AG04449 (cell line): ENCODE data around the gene RNF14.

Experiments used
- CTCF ChIA-PET: fragments of 350-600 bp; formaldehyde crosslinking; extraction: SDS; loops from one replicate; lab custom pipeline; 2021; ENCODE audit warnings: antibody characterized with exemption; lab: Yijun Ruan, JAX
- POLR2A ChIA-PET: fragments of 400-600, 350-600 bp; formaldehyde crosslinking; extraction: SDS; loops from one replicate; lab custom pipeline; 2020; ENCODE audit warnings: antibody characterized with exemption, inconsistent platforms; lab: Yijun Ruan, JAX
- DNase-seq: peaks from one replicate; pipeline ENCODE4 v3.0.0-alpha.2; 2010; ENCODE audit warnings: low read depth, low spot score
- H3K4me3 ChIP-seq: 2 replicates; pipeline ENCODE4 v1.5.1; 2011; ENCODE audit warnings: low read depth, mild to moderate bottlenecking, control low read depth, low read length
- CTCF ChIP-seq: IDR thresholded peaks from one replicate; pipeline ENCODE4 v1.5.1; 2011; ENCODE audit warnings: mild to moderate bottlenecking, moderate library complexity, low read length, control low read depth, inconsistent platforms; ENCODE audit not compliant: insufficient read depth; ENCODE audit errors: missing control alignments

RNF14 gene

GRCh38 chr5:141966275-141966962 lies 2.5 kb upstream of the RNF14 start:
- ChIA-PET POLR2A (no interaction called here), CTCF (interaction anchor here (4.4 to 20.8 kb wide), 4 partner anchors 8 to 270 kb away, joined by 22 to 828 read pairs (median 194); partner anchors contain the start of genes PCDH1 and PCDH12)
- DNase-seq: no peak
- no peak overlapping the region for H3K4me3 ChIP-seq
- no peak for TF ChIP-seq CTCF

DNA sequence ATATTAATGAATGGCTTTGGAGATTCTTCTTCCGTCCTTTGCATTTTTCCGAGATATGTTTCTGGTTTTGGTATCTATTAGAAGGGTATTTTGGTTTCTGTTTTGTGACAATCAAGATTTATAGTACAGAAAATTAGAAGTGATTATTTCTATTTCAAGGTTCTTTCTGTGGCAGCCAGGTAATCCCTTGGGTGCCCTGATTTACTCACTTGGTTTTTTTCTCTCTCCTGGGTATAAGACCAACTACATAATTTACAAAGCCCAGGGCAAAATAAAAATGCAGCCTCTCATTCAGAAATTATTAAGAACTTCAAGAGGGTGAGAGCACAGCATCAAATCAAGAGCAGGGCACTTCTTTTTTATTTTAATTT lies 2.0 kb upstream of the RNF14 start:
- POLR2A ChIA-PET: no interaction called here
- CTCF ChIA-PET: interaction anchor here (2.8 to 20.8 kb wide), 4 partner anchors 8 to 270 kb away, joined by 14 to 828 read pairs (median 74); partner anchors contain the start of genes PCDH1 and PCDH12
- TF ChIP-seq CTCF: no peak
- H3K4me3 ChIP-seq: no peak overlapping the region
- DNase-seq: no peak

DNA sequence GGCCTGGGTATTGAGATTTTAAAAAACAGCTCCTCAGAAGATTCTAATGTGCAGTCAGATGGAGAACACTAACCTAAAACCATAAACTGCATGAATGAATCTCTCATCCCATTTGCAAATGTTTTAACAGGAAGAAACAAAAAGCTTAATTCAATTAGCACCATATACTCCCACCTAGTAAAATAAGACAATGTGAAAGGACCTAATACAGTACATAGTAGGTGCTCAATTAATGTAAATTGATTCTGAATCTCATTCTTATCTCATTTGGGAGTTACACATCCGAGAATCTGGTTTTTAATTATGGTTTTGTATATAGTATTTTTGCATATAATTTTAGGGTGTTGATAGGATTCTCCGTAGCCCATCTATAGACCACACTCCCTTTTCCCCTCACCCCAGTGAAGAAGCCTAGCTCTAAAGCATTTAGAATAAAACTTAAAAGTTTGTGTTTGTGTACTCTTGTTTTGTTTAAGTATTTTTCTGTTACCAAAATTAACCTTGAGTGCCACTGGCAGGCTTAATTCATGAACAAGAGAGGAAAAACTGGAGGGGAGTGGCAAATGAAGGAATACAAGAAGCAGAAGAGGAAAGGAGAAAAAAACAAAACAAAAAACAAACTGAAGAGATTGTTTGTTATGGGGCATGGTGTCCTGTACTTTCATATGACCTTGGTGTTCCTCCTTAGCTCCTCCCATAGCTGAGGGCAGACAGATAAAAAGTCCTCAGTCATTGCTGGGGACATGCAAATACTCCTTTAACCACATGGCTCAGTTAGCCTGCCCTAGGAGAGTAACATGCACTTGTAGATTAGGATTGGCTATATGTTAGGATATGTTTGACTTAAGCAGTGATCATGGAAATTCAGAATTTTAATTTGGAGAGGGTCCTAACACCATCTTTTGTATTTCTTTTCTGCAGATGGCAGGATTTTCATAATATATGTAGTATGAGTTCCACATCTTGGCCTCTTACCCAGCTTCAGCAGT lies 1.2 kb downstream of the RNF14 start:
- no peak for TF ChIP-seq CTCF
- ChIA-PET POLR2A (interaction anchor here (0.5 to 1.5 kb wide), 8 partner anchors 8 to 572 kb away, joined by 3 to 7 read pairs (median 3); partner anchors contain the start of gene RELL2), CTCF (interaction anchor here (0.6 to 20.8 kb wide), 30 partner anchors 9 to 347 kb away, joined by 3 to 828 read pairs (median 7); partner anchors contain the start of genes ARAP3, DELE1, GNPDA1 and PCDH1)
- peak overlapping the region; percentile 88 for H3K4me3 ChIP-seq
- DNase-seq: no peak

DNA sequence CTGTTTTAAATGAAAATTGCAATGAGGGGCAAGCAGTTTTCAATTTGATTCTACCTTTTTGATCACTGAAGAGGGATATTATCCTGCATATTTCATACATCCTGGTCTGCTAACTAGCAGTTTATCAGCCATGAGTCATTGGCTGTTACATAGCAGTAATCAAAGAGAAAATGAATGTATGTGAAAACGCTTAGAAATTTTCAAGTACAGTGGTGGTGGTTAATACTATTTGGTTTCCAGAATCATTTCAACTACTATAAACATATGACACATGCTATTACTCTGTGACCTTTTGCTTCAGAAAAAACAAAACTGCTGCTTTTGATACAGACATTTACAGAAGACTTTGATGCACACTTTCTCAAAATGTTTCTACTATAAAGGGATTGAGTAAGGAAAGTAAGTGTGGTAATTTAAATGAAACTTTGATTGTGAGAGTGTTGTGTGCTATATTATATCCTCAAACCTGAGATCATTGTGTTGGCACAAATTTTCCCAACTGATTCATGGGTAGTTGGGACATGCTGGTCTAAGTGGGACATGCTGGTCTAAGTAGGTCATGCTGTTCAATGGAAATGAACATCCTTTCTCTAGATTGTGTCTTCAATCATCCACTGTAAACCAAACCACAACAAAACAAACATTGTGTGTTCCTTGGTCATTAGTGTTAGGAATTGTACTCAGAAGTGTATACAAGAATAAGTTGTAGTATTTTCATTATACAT lies 5.1 kb downstream of the RNF14 start:
- H3K4me3 ChIP-seq: no peak overlapping the region
- no peak for TF ChIP-seq CTCF
- peak; percentile 49 for DNase-seq
- ChIA-PET POLR2A (no interaction called here), CTCF (interaction anchor here (1.1 to 1.4 kb wide), 3 partner anchors 14 to 169 kb away, joined by 3 to 6 read pairs (median 4); no protein-coding TSS in a partner anchor)

DNA sequence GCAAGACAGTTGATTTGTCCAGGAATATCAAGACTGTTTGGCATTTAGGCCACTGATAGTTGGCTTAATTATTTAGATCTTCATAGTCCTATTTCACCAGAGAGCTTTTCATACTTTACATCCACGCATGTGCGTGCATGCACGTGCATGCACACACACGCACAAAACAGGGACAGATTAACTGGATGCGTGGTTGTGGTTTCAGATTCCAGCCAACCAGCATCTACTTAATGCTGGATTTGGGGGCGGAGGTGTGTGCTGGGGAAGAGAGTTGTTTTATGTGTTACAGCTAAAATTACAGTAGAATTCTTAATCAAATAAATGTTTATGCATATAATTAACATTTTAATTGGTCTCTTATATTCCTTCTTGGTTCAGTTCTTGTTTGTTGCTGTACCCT lies 7.3 kb downstream of the RNF14 start:
- ChIA-PET CTCF (interaction anchor here (1.0 to 5.8 kb wide), 11 partner anchors 7 to 284 kb away, joined by 3 to 70 read pairs (median 5); partner anchors contain the start of gene RNF14), POLR2A (no interaction called here)
- TF ChIP-seq CTCF: no peak
- DNase-seq: no peak
- H3K4me3 ChIP-seq: no peak overlapping the region
